Activated CD4-positive, alpha-beta T cell treated with anti-CD3 and anti-CD28 coated beads, Interleukin-2, amount 50 U/mL, for 24 hours (primary cell): ENCODE measurements around the gene ZFR2.
"Not testable (repeated sequence)": the region's sequence is repeated elsewhere in the genome, so short reads cannot be mapped to it uniquely, and the experiment has no call there.

ENCODE experiments used
- DNase-seq, 2 donors: peaks; one replicate each; pipeline ENCODE4 v3.0.0-alpha.2; 2020; ENCODE audit warnings: low read depth in 1 of 2, low spot score in 1 of 2

ZFR2 gene

DNA sequence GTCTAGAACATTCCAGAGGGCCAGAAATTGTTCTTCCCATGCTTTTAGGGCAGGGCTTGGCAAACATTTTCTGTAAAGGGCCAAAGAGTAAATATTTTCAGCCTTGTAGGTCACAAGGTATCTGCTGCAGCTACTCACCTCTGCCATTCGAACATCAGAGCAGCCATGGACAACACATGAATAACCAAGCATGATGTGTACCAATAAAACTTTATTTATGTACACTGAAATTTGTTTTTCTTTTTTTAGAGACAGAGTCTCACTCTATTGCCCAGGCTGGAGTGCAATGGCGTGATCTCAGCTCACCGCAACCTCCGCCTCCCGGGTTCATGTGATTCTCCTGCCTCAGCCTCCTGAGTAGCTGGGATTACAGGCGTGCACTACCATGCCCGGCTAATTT lies 111.1 kb downstream of the ZFR2 start:
- not testable (repeated sequence) for DNase-seq
